GM18873 (cell line): ENCODE measurements around the gene DENND11.

Experiments
- ATAC-seq: cut with Tn5 transposase; IDR thresholded peaks from one replicate; pipeline ENCODE4 v1.9.1; 2021; ENCODE audit warnings: mild to moderate bottlenecking, moderate library complexity, moderate number of reproducible peaks; ENCODE audit not compliant: unreplicated experiment, low FRiP score

Gene DENND11

DNA sequence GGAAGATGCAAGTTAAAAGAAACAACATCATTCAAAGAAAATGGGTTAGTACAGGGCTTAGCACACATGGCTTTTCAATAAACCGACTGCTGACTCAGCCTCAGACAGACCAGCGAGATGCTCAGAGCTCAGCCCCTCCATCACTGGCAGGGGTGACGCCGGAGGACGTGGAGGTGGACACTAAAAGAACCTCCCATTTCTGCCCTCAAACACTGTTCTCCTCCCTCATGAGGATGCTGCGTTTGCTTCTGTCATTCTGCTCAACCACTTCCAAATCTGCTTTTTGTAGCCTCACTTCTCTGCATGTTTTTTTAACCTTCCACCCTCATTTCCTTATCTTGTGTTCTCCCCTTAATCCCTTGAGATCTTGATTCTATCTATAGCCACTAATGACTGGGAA is 15.3 kb downstream of the DENND11 start:
- ATAC-seq: no peak

GRCh38 chr7:141686074-141686473 is 15.9 kb downstream of the DENND11 start:
- no peak for ATAC-seq

DNA sequence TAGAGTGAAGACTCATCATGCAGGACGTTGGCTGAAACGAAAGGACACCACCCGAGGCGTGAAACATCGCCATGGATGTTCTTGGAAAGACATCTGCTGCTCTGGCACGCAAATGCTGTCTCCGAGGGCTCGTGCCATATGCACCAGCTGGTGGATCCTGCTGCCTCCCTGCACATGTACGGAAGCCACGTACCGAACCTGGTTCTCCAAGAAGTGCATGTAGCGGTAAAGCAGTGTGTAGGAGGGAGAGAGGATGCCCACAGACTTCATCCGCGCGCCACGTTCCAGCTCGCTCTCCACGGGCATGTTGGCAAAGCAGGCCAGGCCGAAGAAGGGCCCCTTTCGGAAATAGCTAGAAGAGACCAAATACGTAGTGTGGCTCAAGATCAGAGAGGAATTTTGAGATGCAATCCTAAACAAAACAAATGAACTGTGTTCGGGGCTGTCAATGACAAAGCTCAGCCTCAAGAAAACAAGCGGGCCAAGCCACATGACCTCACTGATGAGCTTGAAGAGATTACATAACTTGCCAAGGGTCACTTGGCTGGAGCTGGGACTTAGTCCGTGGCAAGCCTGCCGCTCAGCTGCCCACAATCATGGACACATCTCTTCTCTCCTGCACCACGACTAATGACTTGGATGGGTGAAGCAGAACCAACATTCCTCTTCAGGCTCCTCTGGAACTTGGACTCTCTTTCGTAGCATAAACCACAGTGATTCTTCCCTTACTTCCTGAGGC is 16.5 kb downstream of the DENND11 start:
- no peak for ATAC-seq

DNA sequence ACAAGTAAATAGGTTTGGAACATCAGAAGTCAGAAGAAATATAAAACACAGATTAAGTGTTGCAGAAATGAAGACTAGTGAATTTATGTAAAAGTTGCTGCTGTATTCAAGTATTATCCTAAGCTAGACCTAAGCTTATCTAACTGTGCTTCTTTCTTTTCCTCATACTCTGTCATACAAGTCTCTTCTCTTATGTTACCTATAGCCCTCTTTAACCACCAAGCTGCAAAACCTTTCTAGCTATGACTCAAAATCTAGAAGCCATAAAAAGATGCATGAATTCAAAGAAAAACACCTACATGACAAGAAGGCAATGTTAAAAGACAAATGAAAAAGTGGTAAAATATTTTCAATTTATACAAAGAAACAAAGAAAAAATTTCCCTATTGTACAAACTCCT is 23.0 kb downstream of the DENND11 start:
- no peak for ATAC-seq

GRCh38 chr7:141676618-141677017 is 25.3 kb downstream of the DENND11 start:
- no peak for ATAC-seq

DNA sequence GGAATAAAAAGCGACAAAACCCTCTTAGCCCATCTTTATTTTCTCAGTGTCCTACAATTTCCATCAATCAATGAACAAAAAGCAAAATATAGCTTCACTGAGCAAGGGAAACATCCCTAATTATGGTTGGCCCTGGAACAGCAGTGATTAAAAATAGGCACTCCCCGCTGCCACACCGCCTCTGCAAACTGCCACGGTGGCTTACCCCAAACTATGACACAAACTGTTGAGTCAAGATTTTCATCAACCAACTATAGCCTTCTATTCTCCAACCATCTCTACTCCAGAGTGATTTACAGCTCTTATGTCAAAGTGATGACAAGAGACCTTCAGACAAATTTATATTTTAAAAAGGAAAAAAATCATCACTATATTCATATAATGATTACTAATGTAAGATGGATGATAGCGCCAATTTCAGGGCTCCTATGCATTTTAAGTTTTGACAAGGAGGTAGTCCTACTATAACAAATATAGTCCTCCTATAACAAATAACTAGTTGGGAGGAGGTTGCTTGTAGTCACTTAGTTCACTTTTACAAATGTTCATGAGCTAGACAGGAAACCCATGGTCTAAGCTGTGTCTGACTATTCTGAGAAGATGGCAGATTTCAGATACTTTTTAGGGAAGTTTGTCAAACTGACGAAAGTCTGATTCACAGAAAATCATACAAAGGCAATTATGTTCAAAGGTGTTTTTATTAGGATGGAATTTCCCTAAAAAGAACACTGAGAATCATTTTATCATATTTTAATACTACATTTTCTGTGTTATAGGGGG is 26.3 kb downstream of the DENND11 start:
- ATAC-seq: no peak

DNA sequence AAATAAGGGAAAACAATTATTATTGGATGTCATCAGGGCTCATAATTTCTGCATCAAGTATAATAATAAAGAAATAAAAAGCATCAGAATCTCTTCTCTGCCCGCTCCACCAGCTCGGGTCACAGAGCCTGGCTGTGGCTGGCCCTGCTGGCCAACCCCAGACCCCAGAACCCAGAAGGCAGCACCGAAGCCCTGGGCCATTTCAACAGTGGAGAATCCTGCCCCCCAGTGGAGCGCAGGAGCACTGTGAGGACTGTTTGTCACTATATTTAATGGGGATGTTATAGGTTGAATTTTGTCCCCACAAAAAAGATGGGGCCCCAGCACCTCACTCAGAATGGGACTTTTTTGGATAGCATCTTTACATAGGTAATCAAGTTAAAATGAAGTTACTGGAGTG is 27.3 kb downstream of the DENND11 start:
- no peak for ATAC-seq

DNA sequence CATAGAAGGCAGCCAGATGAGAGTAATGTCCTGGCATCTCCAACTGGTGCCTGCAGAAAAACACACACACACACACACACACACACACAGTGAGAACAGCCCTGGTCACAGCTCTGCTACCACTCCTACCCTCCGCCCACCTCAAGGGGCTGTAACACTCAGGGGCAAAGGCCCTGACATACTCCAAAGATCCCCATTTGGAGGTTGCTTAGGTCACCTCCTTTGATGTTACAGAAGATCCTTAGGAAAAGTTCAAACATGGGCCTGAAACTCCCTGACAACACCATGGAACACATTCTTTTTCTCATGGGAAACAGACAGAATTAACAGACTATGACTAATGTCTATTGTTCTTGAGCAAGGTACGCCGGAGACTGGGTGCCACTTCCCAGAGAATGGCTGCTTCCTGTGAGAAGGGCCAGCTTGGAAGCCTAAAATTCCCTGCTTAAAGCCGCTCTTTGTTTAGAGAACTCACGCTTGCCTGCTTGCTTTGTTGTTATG is 27.7 kb downstream of the DENND11 start:
- no peak for ATAC-seq

GRCh38 chr7:141673346-141673745 is 28.6 kb downstream of the DENND11 start:
- ATAC-seq: no peak

DNA sequence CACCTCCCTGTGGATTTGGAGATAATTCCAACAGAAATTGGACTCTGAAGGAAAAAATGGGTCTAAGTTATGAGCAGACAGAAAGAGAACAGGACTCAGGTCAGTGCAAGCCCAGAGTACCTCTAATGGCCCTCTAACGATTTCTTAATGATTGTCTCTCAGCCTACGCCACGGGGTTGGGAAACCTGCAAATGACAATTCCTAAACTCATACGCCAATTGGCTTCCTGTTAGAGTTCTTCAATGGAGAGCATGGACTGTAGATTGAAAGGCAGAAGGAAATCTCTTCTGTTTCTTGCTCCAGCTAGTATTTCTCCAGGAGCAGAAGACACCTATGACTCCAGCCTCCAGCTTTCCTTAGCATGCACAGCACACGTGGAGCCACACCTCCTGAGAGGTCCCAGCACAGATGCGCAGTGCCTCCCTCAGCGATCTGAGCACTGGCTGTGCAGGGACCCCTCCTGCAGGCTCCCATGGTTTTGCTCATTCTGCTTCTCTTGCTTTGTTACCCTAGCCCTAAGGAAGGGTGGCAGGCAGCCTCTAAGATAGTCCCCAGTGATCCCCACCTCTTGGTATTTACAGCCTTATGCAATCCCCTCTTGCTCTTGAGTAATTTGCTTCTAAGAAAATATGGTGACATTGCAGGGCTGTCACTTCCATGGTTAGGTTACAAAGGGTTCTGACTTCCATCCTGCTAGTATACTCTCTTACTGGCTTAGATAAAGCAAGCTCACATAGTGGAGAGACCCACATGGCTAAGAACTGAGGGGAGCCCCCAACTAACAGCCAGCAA is 30.1 kb downstream of the DENND11 start:
- ATAC-seq: no peak

DNA sequence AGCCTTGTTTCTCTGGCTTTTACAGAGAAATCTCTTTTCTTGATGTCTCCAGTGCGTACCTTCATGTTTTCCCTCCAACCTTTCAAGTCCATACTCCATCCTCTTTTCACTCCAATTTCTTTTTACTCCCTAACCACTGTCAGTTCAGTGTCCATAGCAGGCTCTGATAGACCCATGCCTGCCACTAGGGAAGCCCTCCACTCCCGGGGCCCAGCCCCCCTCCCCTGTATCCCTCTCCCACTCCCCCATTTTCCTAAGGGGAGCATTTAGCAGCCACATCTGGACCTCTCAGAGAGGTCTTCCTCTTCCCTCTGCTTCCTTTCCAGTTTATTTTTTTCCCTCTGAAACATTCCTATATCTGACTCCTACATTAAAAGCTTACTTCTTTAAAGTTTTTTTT is 33.1 kb downstream of the DENND11 start:
- ATAC-seq: no peak

DNA sequence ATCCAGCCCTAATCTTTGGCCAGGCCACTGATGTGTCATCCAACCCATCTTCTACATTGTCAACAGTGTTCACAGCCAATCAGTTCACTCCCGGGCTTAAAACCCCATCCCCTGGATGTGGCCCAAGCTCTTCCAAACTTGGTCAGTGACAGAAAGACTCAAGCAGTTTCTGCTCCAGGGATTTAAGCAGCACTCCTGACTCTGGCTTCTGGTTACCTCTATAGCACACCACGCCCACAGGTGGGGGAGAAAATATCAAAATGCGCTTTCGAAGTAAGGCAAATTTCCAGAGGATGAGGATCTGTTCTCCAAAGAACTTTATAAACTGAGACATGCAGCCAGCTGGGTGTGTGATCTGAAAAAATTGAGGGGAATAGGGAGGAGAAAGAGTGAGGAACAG is 35.9 kb downstream of the DENND11 start:
- ATAC-seq: no peak

DNA sequence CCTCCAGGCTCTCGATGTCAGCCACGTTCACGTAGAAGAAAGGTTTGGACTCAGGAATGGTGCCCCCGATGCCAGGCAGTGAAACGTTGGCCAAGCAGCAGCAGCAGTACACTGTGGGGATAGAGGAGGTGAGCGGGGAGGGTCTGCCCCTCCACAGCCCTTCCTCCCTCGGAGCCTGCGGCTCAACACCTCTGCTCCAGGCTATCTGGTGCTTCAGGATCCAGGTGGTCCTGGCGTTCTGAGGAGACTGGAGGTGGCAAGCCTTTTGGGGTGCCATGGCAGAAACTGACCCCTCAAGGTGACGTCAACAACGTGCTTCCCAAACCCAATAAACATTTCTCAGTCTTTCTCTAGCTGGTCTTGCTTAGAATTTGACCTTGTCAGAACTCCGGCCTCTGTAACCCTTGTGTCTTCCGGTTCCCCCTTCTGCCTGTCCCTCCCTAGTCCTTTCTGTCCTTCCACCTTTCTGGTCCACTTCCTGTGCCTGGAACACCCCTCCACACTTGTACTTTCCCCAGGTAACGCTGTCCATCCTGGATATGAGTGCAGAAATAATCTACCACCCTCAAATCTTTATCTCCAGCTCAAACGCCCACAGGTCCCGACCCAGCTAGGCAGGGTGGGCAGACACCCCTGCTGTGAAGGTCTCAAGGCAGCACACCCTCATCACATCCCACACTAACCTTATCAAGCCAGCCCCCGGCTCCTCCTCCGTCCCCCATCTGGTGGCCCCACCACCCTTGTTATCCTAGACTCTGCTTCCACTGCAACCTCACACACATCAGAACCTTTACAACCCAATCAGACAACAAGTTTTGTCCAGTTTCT is 36.5 kb downstream of the DENND11 start:
- no peak for ATAC-seq

- ATAC-seq: no peak
Measured at GRCh38 chr7:141664450-141664849, 37.5 kb downstream of the DENND11 start.

- no peak for ATAC-seq
Measured at GRCh38 chr7:141663081-141663849, 38.7 kb downstream of the DENND11 start.

GRCh38 chr7:141660259-141660658 is 41.7 kb downstream of the DENND11 start:
- no peak for ATAC-seq

- ATAC-seq: no peak
Measured at GRCh38 chr7:141659501-141659900, 42.5 kb downstream of the DENND11 start.

DNA sequence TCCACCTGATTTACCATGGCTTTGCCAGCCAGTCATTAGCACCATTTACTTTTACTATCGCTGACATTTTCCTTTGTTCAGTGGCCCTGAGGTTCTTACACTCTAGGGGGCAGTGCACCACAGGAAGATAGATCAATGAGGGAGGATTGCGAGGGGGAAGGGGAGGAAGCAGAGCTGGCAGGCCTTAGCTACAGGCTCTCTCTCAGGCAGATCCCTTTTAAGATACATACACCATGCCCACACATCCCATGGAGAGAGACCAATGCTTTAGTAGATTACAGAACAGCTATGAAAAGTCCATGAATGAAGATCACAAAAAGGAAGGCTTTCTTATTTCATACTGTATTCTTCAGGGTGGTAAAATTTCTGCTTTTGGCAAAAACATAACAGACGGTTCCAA is 47.4 kb downstream of the DENND11 start:
- ATAC-seq: no peak

DNA sequence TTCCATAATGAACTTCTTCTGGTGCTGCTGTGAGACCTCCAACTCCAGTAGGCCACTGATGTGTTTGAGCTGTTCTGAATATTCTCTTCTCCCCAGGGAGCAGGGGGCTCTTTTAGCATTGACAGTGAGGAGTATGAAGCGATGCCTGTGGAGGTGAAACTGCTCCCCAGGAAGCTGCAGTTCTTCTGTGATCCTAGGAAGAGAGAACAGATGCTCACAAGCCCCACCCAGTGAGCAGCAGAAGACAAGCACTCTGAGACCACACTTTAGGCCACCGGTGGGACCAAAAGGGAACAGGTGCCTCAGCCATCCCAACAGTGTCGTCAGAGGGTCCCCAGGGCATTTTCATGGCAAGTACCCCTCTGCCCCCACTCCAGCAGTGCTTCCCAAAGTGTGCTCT is 49.3 kb downstream of the DENND11 start:
- ATAC-seq: no peak
